Kasumi-1 (cell line): ENCODE results near the gene MMD2.
"Not testable (repeated sequence)": the region's sequence is repeated elsewhere in the genome, so short reads cannot be mapped to it uniquely, and the experiment has no call there.

Experiments
- DNase-seq, 2 experiments: peaks; one replicate each; lab custom pipeline; 2025; lab: John Stamatoyannopoulos, UW

The MMD2 gene

DNA sequence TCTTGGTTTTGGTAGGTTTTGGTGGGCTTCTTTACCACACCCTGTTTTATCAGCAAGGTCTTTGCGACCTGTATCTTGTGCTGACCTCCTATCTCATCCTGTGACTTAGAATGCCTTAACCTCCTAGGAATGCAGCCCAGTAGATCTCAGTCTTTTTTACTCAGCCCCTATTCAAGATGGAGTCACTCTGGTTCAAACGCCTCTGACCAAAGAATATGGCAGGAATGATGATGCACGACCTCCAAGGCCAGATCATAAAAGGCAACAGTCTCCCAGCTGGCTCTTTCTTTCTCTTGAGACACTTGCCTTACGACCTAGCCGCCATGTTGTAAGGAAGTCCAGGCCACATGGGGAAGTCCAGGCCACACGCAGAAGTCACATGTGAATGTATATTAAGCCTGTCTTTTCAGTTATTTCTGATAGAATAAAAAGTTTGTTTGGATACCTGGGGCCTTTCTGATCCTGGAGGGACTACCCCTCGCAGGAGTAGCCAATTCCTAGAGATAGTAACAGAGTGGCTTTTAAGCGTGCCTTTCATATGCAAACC lies 65.0 kb downstream of the MMD2 start:
- no peak for DNase-seq

DNA sequence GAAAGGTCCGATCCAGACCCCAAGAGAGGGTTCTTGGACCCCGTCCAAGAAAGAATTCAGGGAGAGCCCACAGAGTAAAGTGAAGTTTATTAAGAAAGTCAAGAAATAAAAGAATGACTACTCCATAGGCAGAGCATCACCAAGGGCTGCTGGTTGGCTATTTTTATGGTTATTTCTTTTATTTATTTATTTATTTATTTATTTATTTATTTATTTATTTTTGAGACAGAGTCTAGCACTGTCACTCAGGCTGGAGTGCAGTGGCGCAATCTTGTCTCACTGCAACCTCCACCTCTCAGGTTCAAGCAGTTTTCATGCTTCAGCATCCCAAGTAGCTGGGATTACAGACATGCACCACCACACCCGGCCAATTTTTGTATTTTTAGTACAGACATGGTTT lies 65.8 kb downstream of the MMD2 start:
- DNase-seq: not testable (repeated sequence)

DNA sequence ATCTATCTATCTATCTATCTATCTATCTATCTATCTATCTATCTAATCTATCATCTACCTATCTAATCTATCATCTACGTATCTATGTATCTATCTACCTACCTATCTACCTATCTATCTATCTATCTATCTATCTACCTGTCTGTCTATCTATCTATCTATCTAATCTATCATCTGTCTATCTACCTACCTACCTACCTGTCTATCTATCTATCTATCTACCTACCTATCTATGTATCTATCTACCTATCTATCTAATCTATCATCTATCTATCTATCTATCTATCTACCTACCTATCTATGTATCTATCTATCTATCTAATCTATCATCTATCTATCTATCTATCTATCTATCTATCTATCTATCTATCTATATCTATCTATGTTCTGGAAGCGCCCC lies 67.5 kb downstream of the MMD2 start:
- not testable (repeated sequence) for DNase-seq

DNA sequence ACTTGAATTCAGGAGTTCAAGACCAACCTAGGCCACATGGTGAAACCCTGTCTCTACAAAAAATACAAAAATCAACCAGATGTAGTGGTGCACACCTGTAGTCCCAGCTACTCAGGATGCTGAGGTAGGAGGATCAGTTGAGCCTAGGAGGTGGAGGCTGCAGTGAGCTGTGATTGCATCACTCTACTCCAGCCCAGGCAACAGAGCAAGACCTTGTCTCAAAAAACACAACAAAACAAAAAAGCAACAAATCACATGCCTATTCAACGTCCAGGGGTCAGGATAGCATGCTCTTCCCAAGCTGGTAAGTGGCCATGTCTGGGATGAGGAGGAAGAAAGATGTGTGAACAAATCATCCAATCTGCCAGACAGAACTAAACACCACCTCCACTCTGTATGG lies 69.3 kb downstream of the MMD2 start:
- DNase-seq: no peak

DNA sequence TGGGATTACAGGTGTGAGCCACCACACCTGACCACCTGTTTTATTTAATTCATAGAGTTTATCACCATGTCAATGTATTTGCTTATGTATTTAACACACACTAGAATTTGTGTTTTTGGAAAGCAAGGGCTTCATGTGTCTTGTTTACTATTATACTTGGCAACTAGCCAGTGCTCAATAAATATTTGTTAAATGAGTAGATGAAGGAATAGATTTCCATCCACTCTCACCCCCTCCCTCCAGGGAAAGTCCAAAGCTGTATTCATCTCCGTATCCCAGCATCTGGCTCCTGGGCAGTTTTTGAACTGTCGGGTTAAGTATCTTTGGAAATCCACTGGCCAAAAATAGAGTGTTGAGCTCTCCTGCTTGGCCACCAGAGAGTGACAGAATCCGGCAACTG lies 70.8 kb downstream of the MMD2 start:
- no peak for DNase-seq

DNA sequence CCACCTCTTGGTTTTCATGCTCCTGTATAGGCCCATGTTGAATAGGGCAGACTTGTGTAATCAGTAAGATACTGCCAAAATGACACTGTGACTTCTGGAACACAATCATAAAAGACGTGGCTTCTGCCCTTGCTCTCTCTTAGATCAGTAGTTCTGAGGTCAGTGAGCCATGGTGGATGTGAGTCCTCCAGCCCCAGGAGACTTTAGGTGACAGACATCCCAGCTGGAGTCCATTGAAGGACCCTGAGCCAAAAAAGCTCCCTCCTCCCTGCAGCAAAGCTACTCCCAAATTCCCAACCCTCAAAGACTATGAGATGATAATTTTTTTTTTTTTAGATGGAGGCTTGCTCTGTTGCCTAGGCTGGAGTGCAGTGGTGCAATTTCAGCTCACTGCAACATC lies 72.3 kb downstream of the MMD2 start:
- DNase-seq: no peak

DNA sequence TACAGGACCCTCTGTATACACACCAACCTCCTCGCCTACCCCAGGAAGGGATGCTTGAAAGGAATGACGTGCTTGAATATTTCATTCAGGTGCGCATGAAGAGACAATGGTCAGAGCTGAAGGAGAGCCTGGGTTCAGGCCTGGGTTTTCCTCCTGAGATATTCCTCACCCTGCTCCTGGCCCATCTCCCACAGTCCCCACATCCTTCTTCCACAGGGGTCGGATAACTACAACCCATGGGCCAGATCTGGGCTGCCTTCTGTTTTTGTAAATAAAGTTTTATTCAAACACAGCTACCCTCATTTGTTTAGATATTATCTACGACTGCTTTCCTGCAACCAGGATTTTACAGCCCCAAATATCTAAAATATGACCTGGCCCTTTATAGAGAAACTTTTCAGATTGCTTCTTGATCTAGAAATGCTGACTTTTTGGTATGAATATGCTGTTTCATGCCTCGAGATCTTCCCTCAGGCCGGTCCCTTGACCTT lies 73.6 kb downstream of the MMD2 start:
- no peak for DNase-seq

DNA sequence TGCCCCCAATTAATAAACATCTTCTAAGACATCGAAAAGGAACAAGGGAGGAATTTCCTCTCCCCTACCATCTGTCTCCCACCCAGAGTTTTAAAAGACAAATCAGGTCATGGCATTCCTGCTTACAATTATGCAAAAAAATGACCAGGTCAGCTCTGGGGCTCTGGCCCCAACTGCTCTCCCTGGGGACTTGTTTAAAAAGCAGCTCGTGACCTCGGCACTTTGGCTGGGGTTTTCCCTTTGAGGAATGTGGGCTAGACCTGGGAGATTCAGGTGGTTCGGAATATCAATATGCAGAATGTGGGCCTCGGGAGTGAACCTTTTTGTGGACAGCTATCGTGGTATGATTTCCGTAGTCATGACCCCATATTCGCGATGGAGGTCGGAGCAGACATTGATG lies 74.8 kb downstream of the MMD2 start:
- no peak for DNase-seq

DNA sequence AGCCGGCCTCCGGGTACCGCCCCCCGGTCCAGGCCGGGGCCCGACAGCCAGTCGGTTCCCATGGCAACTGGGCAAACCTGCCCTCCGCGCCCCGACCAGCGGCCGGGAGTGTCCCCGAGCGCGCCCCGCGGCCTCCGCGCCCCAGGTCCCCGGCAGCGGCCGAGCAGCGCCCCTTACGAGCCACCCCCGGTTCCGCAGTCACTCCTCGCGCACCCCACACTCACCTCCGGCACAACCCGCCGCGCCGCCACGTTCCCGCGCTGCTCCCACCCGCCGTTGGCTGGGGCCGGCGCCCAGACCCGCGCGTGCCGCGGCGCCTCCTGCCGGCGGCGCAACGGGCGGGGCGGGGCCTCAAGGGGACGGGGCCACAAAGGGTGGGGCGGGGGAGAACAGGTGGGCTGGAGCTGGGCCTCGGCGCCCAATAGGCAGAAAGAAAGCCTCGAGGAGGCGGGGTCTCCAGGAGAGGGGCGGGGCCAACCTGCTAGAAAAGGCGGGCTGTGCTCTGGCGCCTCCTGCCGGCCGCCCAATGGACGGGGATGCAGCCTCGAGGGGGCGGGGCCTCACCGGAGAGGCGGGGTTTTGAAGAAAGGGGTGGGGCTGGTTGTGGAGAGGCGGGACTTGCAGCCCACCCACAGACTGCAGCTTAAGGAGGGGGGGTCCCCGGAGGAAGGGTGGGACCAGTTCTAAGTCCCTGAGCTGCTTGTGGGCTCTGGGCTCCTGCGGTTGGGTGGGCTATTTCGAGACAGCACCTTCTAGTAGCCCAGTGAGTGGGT lies 75.4 kb downstream of the MMD2 start, which contains the start of gene RADIL:
Gene RADIL (minus strand): TSS at position 345 of the 773 bp plus-strand sequence. CDS start 5,577 bp downstream, outside the sequence.
- DNase-seq: peak; percentile 63 to 64

DNA sequence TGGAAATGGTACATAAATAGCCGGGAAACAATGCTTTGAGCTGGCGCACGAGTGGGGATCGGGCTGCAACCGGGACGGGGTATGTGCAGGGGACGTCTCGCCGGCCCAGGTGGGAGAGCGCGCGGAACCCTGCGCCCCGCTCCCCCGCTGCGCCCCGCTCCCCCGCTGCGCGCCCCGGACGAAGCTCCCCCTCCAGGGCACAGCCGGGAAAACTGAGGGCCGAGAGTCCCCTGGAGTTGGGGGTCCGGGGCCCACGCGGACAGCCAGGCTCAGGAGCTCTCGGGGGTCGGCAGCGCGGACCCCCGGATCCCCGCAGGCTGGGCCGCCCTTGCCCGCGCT lies 76.0 kb downstream of the MMD2 start:
- no peak for DNase-seq

DNA sequence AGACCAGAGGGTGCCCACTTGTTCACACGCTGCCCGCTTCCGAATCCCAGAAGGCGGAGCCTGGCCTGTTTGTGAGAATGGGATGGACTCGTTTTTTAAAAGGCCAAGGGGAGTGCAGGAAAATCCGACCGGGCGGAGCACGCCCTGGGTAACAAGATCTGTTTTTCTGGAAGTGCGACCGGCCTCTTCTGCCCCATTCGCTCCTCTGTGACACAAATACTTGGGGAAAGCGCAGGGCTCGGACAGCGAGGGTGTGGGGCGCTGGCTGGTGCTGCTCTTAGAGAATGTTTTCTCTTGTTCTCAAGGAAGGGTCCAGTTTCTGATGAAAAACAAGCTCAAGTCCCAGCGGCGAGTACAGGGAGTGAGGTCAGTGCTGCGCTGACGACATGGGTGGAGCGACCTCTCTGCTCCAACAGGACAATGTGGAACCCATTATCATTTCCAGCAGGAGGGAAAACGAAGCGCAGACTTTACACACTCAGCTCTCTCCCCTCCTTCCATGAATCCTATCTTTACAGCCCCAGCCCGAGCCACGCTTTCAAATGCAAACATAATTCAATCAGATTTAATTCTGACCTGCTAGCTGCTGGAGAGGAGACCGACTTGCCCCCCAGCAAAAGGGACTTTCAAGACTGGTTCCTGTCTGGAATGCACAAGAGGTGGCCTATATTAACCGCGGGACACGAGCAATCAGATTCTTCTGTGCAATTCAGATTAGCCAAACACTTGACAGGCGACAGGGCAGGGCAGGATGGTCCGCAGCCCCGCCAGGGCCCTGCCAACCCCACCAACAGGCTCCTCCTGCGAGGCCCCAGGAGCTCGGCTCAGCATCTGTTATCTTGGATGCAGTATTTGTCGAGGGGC lies 76.6 kb downstream of the MMD2 start:
- DNase-seq: no peak

DNA sequence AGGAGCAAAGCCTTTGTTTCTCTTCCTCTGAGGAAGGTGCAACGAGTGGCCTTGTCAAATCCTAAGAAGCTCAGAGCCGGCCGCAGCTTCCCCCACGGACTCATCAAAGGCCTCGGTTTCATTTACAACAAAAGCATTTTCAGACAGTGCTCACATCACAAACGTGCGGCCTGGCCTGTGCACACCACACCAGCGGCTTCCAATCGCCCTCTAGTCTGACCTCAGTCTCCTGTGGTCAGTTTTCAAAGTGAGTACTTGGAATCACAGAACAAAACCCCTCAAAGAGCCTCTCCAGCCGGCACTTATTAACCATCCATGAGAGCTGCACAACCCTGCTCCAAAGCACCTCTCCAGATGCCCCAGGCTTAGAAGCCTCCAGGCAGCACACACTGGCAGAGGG lies 78.8 kb downstream of the MMD2 start:
- DNase-seq: no peak

DNA sequence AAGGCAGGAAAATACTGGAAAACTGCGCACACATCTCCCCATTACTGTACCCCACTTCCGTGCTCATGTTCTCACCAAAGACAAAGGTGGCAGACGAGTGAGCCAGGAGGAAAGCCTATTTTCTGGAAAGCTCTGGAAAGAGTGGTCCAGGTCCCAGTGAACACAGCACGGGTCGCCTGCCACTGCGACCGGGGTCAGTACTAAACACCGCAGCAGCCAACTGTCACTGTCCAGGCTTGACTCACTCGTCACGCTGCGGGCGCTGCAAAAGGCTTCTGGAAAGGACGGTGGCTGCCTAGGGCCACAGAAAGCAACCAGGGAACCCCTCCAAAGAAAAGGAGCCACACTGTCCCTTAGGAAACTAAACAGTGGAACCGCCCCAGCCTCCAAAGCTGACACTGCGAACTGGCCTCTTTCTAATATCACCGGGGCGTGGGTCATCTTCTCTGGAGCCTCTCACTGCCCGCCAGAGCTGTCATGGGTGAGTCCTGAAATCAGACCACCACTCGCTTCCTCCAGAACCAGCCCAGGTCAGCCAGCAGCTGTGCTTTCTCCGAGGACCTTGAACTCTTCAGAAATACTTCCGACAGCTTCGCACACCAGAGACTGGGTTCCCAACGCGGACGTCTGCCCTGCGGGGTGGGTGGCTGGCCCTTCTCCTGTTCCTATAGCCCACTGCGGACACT lies 79.4 kb downstream of the MMD2 start:
- no peak for DNase-seq

DNA sequence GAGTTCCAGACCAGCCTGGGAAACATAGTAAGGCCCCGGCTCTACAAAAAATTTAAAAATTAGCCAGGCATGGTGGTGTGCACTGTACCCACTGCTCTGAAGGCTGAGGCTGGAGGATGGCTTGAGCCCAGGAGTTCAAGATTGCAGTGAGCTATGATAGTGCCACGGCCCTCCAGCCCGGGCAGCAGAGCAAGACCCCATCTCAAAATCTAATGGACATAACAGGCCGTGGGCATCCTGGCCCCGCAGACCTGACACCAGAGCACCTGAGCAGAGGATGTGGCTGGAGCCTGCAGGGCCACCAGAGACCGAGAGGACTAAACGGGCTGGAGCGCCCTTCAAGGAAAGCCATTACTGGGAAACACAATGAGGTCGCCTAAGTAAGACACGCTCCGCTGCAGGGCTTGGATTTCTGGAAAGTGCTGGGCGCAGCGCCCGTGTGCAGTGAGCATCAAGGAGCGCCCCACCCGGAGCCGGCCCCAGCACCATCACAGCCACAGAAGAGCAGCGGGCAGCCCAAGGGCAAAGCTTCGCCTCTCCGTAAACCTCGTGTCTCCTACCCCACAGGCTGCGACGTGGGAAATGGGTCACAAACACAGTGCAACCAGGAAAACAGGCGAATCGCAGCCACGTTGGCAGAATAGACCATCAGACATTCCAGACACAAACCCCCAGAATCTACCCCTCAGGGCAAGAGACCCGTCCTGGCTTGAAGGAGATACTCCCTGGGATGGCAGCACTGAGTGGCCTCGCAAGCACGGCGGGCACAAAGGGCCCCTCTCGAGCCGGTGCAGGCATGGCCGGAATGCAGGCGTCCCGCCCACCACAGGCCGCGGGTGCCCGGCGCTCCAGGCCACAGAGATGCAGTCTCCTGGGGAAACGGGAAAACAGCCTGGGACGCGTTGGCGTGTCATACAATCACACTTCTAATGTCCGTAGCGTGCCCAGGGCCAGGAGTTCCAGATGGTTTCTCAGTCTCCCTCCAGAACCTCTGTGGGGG lies 80.4 kb downstream of the MMD2 start:
- DNase-seq: no peak

DNA sequence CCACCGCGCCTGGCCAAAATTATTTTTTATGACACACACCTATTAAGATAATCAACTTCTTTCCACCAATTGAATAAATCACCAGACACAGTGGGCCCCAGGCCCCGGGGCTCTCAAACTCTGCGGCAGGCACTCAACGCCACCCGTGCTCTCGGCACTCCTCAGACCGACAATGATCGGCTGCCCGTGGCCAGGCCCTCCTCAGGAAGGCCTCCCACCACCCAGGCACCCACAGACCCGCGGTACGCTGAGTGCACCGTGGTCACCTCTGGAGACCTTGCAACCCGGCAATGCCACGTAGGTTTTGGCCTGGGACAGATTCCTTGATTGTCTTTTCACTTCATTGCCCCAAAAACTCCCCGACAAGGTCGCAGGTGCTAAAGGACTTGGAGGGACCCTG lies 82.4 kb downstream of the MMD2 start:
- no peak for DNase-seq

DNA sequence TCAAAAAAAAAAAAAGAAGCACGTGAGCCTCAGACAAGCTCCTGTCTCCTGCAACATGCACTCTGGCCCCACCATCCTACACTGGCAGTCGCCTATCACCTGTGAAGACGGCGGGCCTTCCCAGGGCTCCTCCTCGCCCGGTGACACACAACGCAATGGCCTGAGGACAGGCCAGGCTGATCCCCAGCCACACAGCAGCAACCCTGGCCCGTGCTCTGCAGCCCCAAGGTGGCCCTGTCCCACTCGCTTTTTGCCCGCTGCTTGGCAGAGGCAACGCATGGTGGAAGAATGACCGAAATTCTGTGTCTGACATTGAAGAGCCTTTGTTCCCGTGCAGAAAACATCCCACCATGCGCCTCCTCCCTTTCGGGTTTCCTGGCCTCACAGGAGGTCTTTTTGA lies 83.6 kb downstream of the MMD2 start:
- no peak for DNase-seq

DNA sequence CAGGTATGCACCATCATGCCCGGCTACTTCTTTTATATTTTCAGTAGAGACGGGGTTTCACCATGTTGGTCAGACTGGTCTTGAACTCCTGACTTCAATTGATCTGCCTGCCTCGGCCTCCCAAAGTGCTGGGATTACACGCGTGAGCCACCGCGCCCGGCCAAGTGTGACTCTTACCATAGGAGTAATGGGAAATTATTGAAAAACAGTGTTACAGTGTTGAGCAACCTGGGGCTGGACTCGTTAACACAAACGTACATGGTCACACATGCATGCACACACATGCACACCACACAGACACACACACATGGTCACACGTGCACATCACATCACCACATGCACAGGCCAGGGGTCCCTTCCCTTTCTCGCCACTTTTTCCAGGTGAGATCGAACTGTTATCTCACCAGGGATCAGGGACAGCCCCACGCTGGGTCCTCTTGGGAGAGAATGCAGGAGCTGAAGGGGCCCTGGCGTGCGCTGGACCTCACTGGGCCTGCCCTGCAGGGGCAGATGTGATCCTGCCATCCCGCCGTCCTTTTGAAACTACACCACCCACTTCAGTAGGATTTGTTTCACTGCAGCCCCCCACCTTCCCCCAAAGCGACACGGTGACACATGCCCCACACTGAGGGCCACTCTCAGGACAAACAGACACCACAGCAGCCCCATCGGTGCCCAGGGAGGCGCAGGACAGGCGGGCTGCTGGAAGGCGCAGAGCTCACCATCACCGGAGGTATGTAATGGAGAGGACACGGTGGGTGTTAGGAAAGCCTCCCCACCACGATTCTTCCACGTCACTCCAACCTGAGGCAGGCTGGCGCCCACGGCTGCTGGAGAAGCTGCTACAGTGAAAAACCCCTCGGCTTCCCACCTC lies 85.7 kb downstream of the MMD2 start:
- DNase-seq: no peak

DNA sequence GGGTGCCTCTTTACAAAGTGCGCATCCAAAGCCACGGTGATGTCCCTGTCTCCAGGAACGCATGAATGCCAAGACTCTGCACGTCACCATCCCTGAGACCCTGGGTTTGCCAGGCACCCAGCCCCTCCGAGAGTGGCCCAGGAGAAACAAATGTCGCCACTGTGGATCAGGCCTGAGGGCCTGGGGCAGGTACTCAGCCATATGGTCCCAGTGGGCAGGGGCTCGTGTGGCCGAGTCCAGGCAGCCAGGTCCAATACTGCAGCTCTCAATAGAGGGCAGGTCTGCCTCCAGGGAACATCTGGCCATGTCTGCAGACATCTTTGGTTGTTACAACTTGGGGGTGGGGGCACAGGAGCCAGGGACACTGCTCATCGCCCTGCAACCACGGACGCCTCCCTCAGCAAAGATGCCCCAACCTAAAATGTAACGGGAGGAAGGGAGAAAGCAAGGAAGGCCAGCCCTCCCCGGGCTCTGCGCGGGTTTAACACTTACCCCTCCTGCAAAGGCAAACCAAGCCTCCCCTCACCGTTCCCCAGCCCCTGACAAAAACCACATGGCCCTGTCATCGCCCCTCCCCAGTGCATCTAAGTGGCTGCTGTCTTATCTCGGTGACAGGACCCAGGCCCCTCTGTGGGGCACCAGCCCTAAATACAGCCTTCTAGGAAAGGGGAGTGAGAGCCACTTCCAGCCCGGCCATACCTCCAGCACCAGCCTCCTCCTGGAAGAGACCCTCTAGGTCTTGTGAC lies 86.9 kb downstream of the MMD2 start:
- no peak for DNase-seq

DNA sequence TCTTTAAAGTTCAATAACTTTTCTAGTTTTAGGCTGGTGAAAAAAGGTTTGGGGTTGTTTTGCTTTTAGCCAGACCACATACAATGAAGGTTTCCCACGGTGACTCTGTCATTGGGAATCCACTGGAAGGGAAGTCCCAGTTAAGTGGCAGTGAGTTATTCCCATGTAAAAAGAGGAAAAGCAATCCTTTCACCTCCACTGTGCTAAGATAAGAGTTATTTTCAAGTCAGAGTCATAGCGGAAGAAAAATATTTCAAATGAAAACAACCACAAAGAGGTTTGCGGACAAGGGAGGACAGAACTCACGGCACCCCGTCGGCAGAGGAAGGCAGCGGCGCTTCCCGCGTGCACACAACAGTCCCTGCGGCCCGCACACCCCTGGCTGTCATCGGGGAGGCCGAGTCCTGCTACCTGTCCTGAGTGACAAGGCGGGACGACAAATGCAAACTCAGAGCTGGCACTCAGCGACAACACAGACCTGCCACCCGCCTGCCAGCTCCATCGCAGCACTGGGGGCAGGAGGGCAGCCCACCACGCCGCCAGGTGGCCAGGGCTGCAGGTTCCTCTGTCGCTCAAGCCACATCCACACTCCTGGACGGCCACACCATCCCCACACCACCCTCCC lies 87.8 kb downstream of the MMD2 start:
- DNase-seq: no peak
